ENCODE results near the gene SYT6. TPM values are rescaled to one million over a fixed set of nuclear protein-coding genes. Genes with fewer than 3 reads are reported as not detected.

The SYT6 gene
- total RNA-seq, 1 donor, result not detected

- DNase-seq (ENCODE audit: low read depth), result no peak
- TF ChIP-seq CTCF (IDR thresholded peaks at IDR 0.05; ENCODE audit: insufficient read depth, low read length), result no peak
These were observed 62.0 kb downstream of the SYT6 start for GRCh38 chr1:114091711-114092110.

GRCh38 chr1:114090738-114091505 is 62.7 kb downstream of the SYT6 start:
- TF ChIP-seq CTCF (IDR thresholded peaks at IDR 0.05; ENCODE audit: insufficient read depth, low read length), result no peak
- no peak overlapping the region for H3K4me3 ChIP-seq (ENCODE audit: low read depth, low read length)
- DNase-seq (ENCODE audit: low read depth), result no peak

More at GRCh38 chr1:114091711-114092110, 62.0 kb downstream of the SYT6 start:
- no peak overlapping the region for H3K4me3 ChIP-seq (ENCODE audit: low read depth, low read length)

DNA sequence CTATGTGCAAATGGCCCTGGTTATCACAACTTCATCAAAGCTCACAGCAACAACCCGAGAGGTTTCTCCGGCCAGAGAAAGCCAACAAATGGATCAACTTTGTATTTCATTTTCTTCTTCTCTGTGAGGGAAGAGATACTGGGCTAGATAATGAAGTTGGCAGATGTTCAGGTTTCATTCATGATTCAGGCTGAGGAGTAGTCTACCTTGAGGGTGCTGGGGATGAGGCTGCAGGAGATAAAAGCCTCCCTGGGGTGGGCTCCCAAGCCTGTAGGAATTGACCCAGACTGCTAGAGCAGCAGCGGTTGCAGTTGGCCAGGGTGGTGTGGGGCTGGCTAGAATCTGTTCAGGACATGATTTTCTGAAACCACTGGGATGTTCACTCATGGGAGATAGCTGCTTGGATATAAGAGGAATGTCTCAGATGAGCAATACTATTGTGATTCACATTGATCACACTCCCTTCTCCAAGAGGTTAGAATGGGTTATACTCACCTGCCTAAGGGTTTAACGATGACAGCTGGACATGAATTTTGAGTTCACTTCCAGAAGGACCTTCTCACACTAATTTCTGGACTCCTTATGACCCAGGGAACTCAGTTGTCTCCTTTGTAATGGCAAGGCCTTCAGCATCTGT is 64.0 kb downstream of the SYT6 start:
- H3K4me3 ChIP-seq (ENCODE audit: low read depth, low read length), result no peak overlapping the region
- TF ChIP-seq CTCF (IDR thresholded peaks at IDR 0.05; ENCODE audit: insufficient read depth, low read length), result no peak
- DNase-seq (ENCODE audit: low read depth), result no peak

DNA sequence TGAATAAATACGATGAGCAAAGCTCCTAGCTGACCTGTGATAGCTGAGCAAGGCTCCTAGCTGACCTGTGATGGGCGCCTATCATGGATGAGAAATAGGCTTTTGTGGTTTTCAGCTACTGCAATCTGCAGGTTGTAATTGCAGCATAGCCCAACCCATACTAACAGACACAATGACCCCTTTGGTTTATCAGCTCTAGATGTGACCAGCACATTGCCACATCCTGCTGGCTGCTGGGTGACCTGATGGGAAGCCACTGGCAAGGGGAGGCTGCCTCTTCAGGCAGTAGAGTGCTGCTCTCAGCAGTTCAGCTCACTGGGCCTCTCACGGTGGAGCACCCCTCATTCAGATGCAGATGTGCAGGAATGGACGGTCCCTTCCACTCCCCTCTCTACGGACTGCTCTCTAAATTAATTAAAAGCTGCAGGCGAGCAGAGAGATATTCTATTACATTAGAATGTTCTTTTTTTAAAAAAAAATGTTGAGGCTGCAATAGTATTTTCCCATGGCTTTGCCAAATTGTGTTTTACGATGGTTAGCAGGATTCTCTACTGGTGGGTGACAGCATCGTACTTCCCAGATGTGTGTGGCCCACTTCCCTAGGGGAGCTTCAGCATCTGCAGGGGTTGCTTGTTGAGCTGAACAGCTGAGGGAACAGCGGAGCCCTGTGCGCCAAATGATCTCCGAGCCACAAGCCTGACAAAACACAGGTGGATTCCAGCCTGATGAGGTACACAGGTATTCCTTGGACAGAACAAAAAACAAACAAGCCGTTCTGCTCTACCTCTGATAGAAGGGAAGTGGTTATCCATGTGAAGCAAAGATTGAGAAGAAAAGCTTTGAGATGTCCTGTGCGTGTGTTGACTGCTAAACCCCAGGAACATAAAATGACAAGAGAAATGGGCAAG is 65.0 kb downstream of the SYT6 start:
- TF ChIP-seq CTCF (IDR thresholded peaks at IDR 0.05; ENCODE audit: insufficient read depth, low read length), result no peak
- no peak overlapping the region for H3K4me3 ChIP-seq (ENCODE audit: low read depth, low read length)
- DNase-seq (ENCODE audit: low read depth), result no peak

DNA sequence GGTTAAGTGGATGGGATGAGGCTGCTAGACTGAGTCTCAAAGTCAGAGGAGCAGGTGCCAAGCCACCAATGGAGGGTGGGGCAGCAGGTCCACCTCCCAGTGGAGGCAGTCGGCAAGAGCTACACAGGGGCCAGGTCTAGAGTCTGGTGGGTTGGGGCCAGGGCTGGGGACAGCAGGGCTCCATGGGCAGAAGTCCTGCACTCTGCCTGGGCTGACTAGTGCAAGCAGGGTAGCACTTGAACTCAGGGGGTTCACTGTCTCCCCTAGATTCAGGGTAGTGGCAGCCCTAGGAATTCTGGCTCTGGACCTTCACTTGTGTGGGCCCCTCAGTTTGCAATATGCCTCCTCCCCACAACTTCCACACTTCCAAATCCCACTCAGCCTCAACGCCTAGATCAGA is 66.2 kb downstream of the SYT6 start:
- no peak for DNase-seq (ENCODE audit: low read depth)
- H3K4me3 ChIP-seq (ENCODE audit: low read depth, low read length), result no peak overlapping the region
- TF ChIP-seq CTCF (IDR thresholded peaks at IDR 0.05; ENCODE audit: insufficient read depth, low read length), result no peak

- no peak for TF ChIP-seq CTCF (IDR thresholded peaks at IDR 0.05; ENCODE audit: insufficient read depth, low read length)
- no peak overlapping the region for H3K4me3 ChIP-seq (ENCODE audit: low read depth, low read length)
- no peak for DNase-seq (ENCODE audit: low read depth)
These were observed 66.9 kb downstream of the SYT6 start for GRCh38 chr1:114086601-114087368.
